ENCODE results near the gene LRRC75A. TPM values are rescaled to one million over a fixed set of nuclear protein-coding genes. Genes with fewer than 3 reads are reported as not detected.

LRRC75A gene
- polyA plus RNA-seq, 1 donor (not counting 4 experiments of a cell fraction or from before 2014, with no cell fraction given) = not detected

- no peak overlapping the region for H3K4me2 ChIP-seq (ENCODE audit: control insufficient read depth, extremely low read depth, insufficient read depth, low read depth, low read length)
- no peaks in the 10 kb centered on the region for H4K20me1 ChIP-seq (ENCODE audit: control insufficient read depth, extremely low read depth, insufficient read depth, low read length)
- H3K9ac ChIP-seq (ENCODE audit: control insufficient read depth, extremely low read depth, insufficient read depth, low read length) = no peak overlapping the region
- H3K27ac ChIP-seq (ENCODE audit: control insufficient read depth, insufficient read depth, low read length) = no peak overlapping the region
- H3K9me3 ChIP-seq (ENCODE audit: control insufficient read depth, low read depth, low read length) = no peaks in the 10 kb centered on the region
- H3K4me1 ChIP-seq (ENCODE audit: control insufficient read depth, extremely low read depth, insufficient read depth, low read length) = peaks cover 11% of the 10 kb centered on the region
- H3K4me3 ChIP-seq (ENCODE audit: control insufficient read depth in 2 of 3, extremely low read depth in 1 of 3, insufficient read depth in 2 of 3, low read depth in 1 of 3, low read length in 3 of 3) = no peak overlapping the region
- no peaks in the 10 kb centered on the region for H3K27me3 ChIP-seq (ENCODE audit: control insufficient read depth, extremely low read depth, insufficient read depth, low read length)
- TF ChIP-seq, protein P1, sequence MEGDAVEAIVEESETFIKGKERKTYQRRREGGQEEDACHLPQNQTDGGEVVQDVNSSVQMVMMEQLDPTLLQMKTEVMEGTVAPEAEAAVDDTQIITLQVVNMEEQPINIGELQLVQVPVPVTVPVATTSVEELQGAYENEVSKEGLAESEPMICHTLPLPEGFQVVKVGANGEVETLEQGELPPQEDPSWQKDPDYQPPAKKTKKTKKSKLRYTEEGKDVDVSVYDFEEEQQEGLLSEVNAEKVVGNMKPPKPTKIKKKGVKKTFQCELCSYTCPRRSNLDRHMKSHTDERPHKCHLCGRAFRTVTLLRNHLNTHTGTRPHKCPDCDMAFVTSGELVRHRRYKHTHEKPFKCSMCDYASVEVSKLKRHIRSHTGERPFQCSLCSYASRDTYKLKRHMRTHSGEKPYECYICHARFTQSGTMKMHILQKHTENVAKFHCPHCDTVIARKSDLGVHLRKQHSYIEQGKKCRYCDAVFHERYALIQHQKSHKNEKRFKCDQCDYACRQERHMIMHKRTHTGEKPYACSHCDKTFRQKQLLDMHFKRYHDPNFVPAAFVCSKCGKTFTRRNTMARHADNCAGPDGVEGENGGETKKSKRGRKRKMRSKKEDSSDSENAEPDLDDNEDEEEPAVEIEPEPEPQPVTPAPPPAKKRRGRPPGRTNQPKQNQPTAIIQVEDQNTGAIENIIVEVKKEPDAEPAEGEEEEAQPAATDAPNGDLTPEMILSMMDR (optimal IDR thresholded peaks at IDR 0.05 in 1 of 3, IDR thresholded peaks at IDR 0.05 in 1 of 3, conservative IDR thresholded peaks at IDR 0.05 in 1 of 3; ENCODE audit: extremely low read depth in 1 of 3, insufficient read depth in 2 of 3, low read length in 3 of 3) = peak in 1 of 3 experiments; percentile 32
- no peak for TF ChIP-seq EZH2 (IDR thresholded peaks at IDR 0.05; ENCODE audit: low read length)
- DNase-seq (ENCODE audit: low read depth, low spot score) (no peak), FAIRE-seq (no peak)
- dilution Hi-C loops (cut with MboI; ENCODE audit: extremely low pct_ligation_motif_present, low sequenced_read_pairs) = no loop called here
- no peaks in the 10 kb centered on the region for H3K9me1 ChIP-seq (ENCODE audit: control insufficient read depth, extremely low read depth, insufficient read depth, low read length)
- H2AFZ ChIP-seq (ENCODE audit: control insufficient read depth, low read length) = no peak overlapping the region
- no peaks in the 10 kb centered on the region for H3K79me2 ChIP-seq (ENCODE audit: control insufficient read depth, insufficient read depth, low read length)
- no peaks in the 10 kb centered on the region for H3K36me3 ChIP-seq (ENCODE audit: control insufficient read depth in 2 of 2, extremely low read depth in 1 of 2, insufficient read depth in 2 of 2, low read length in 2 of 2)
These were observed 35.2 kb downstream of the LRRC75A start for GRCh38 chr17:16456742-16457316.

DNA sequence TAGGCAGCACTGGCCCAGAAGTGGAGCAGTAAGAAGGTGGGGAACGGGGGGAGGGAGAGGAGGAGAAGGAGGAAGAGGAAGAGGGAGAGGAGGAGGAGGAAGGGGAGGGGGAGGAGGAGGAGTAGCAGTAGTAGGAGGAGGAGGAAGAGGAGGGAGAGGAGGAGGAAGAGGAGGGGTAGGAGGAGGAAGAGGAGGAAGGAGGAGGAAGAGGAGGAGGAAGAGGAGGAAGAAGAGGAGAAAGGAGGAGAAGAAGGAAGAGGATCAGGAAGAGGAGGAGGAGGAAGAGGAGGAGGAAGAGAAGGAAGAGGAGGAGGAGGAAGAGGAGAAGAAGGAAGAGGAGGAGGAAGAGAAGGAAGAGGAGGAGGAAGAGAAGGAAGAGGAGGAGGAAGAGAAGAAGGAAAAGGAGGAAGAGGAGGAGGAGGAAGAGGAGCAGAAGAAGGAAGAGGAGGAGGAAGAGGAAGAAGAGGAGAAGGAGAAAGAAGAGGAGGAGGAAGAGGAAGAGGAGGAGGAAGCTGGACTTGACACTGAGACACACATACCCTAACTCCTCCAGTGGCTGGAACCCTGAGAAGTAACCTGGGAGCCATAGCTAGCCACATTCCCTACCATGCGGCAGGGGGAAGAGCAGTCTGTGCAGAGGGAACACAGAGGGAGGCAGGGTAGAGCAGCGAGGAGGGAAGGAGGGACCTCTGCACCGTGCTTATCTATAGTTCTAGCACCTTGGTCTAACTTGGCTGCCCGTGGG lies 35.8 kb downstream of the LRRC75A start:
- TF ChIP-seq, protein P1 (optimal IDR thresholded peaks at IDR 0.05 in 1 of 3, IDR thresholded peaks at IDR 0.05 in 1 of 3, conservative IDR thresholded peaks at IDR 0.05 in 1 of 3; ENCODE audit: extremely low read depth in 1 of 3, insufficient read depth in 2 of 3, low read length in 3 of 3) = no peak
- no peak for TF ChIP-seq EZH2 (IDR thresholded peaks at IDR 0.05; ENCODE audit: low read length)
- H2AFZ ChIP-seq (ENCODE audit: control insufficient read depth, low read length) = no peak overlapping the region
- no peaks in the 10 kb centered on the region for H3K79me2 ChIP-seq (ENCODE audit: control insufficient read depth, insufficient read depth, low read length)
- H3K4me3 ChIP-seq (ENCODE audit: control insufficient read depth in 2 of 3, extremely low read depth in 1 of 3, insufficient read depth in 2 of 3, low read depth in 1 of 3, low read length in 3 of 3) = no peak overlapping the region
- dilution Hi-C loops (cut with MboI; ENCODE audit: extremely low pct_ligation_motif_present, low sequenced_read_pairs) = no loop called here
- H3K36me3 ChIP-seq (ENCODE audit: control insufficient read depth in 2 of 2, extremely low read depth in 1 of 2, insufficient read depth in 2 of 2, low read length in 2 of 2) = no peaks in the 10 kb centered on the region
- H3K9me1 ChIP-seq (ENCODE audit: control insufficient read depth, extremely low read depth, insufficient read depth, low read length) = no peaks in the 10 kb centered on the region
- H3K9me3 ChIP-seq (ENCODE audit: control insufficient read depth, low read depth, low read length) = no peaks in the 10 kb centered on the region
- H3K4me2 ChIP-seq (ENCODE audit: control insufficient read depth, extremely low read depth, insufficient read depth, low read depth, low read length) = no peak overlapping the region
- H4K20me1 ChIP-seq (ENCODE audit: control insufficient read depth, extremely low read depth, insufficient read depth, low read length) = no peaks in the 10 kb centered on the region
- DNase-seq (ENCODE audit: low read depth, low spot score) (no peak), FAIRE-seq (no peak)
- no peak overlapping the region for H3K27ac ChIP-seq (ENCODE audit: control insufficient read depth, insufficient read depth, low read length)
- no peak overlapping the region for H3K9ac ChIP-seq (ENCODE audit: control insufficient read depth, extremely low read depth, insufficient read depth, low read length)
- no peaks in the 10 kb centered on the region for H3K27me3 ChIP-seq (ENCODE audit: control insufficient read depth, extremely low read depth, insufficient read depth, low read length)
- H3K4me1 ChIP-seq (ENCODE audit: control insufficient read depth, extremely low read depth, insufficient read depth, low read length) = peaks cover 11% of the 10 kb centered on the region

Measured in keratinocyte (primary cell).